PC-3 (cell line): ENCODE measurements around the gene SNTG2. TPM values are rescaled to one million over a fixed set of nuclear protein-coding genes. Genes with fewer than 3 reads are reported as not detected.

Source experiments
- ATAC-seq: fragments of 200-7000 bp; cut with Tn5 transposase; 2 replicates; pipeline ENCODE4 v1.9.1; 2020; ENCODE audit warnings: mild to moderate bottlenecking, moderate library complexity
- BruUV-seq: library from RNA; stranded (reverse); fragments of 400-500 nt; replicated peaks from 2 replicates; lab custom pipeline; 2021; lab: Mats Ljungman, UMichigan
- CTCF ChIA-PET: fragments of 300-600 bp; sonication (Branson Sonifier 250); formaldehyde crosslinking; loops from one replicate; lab custom pipeline; 2022; ENCODE audit warnings: antibody characterized with exemption; lab: Charles Lee
- POLR2A ChIA-PET: fragments of 300-600 bp; sonication (Branson Sonifier 250); formaldehyde crosslinking; loops from one replicate; lab custom pipeline; 2022; ENCODE audit warnings: antibody characterized with exemption; ENCODE audit not compliant: unreplicated experiment; lab: Charles Lee
- DNase-seq: peaks from one replicate; pipeline ENCODE4 v3.0.0-alpha.2; 2015
- H2AFZ ChIP-seq: fragments of 300-600 bp; sonication (generic); 2 replicates; pipeline ENCODE4 v1.6.0; 2016; ENCODE audit warnings: antibody characterized with exemption, low read length
- H3F3A ChIP-seq: fragments of 300-600 bp; sonication (generic); one replicate; pipeline ENCODE4 v1.6.0; 2017; ENCODE audit warnings: antibody characterized with exemption, low read length, control low read depth, mild to moderate bottlenecking; ENCODE audit not compliant: unreplicated experiment
- H3K27ac ChIP-seq: fragments of 300-600 bp; sonication (generic); 2 replicates; pipeline ENCODE4 v1.5.1; 2016; ENCODE audit warnings: mild to moderate bottlenecking, low read length
- H3K27me3 ChIP-seq: fragments of 300-600 bp; sonication (generic); 2 replicates; pipeline ENCODE4 v1.6.1; 2016; ENCODE audit warnings: low read length, mixed read lengths
- H3K36me3 ChIP-seq: fragments of 300-600 bp; sonication (generic); 2 replicates; pipeline ENCODE4 v1.6.1; 2016; ENCODE audit warnings: low read depth, mixed run types, low read length, mixed read lengths
- H3K4me1 ChIP-seq: fragments of 300-600 bp; sonication (generic); 2 replicates; pipeline ENCODE4 v1.5.1; 2016; ENCODE audit warnings: low read length; ENCODE audit not compliant: insufficient read depth
- H3K4me2 ChIP-seq: fragments of 300-600 bp; sonication (generic); 2 replicates; pipeline ENCODE4 v1.6.0; 2016; ENCODE audit warnings: low read length
- H3K4me3 ChIP-seq: fragments of 300-600 bp; sonication (generic); 2 replicates; pipeline ENCODE4 v1.5.1; 2016; ENCODE audit warnings: mild to moderate bottlenecking, low read length, mixed read lengths
- H3K79me2 ChIP-seq: fragments of 300-600 bp; sonication (generic); 2 replicates; pipeline ENCODE4 v1.6.1; 2017; ENCODE audit warnings: low read length, mixed read lengths
- H3K9ac ChIP-seq: fragments of 300-600 bp; sonication (generic); 2 replicates; pipeline ENCODE4 v1.6.0; 2016; ENCODE audit warnings: mild to moderate bottlenecking, low read length
- H3K9me2 ChIP-seq: fragments of 300-600 bp; sonication (generic); replicated peaks from 2 replicates; pipeline ENCODE4 v1.6.1; 2016; ENCODE audit warnings: mixed run types, low read length, mixed read lengths
- H3K9me3 ChIP-seq: fragments of 300-600 bp; sonication (generic); 2 replicates; pipeline ENCODE4 v1.6.1; 2016; ENCODE audit warnings: low read length, mixed read lengths
- H4K20me1 ChIP-seq: fragments of 300-600 bp; sonication (generic); 2 replicates; pipeline ENCODE4 v1.6.1; 2016; ENCODE audit warnings: low read length, mixed read lengths
- CTCF ChIP-seq: fragments of 300-600 bp; sonication (generic); conservative IDR thresholded peaks from 2 replicates; pipeline ENCODE4 v1.5.1; 2017; ENCODE audit warnings: antibody characterized with exemption, low read depth, mild to moderate bottlenecking, low read length
- EZH2 ChIP-seq: fragments of 300-600 bp; sonication (generic); IDR thresholded peaks from one replicate; pipeline ENCODE4 v1.6.1; 2017; ENCODE audit warnings: antibody characterized with exemption, mild to moderate bottlenecking, low read length; ENCODE audit not compliant: unreplicated experiment
- EZH2phosphoT487 ChIP-seq: fragments of 300-600 bp; sonication (generic); IDR thresholded peaks from 2 replicates; pipeline ENCODE4 v1.6.1; 2018; ENCODE audit warnings: mild to moderate bottlenecking, antibody characterized with exemption, low read length, borderline replicate concordance
- intact Hi-C: fragments of 100-400 bp; cut with micrococcal nuclease; formaldehyde crosslinking; loops from 2 replicates; pipeline ENCODE4 v1.9.0; 2023
- total RNA-seq: library from RNA; depleted of rRNA; stranded (reverse); fragments of >200 nt; gene quantifications from 2 replicates; pipeline ENCODE4 v1.2.3, GENCODE V29; 2014

SNTG2 gene
- total RNA-seq, 1 experiment from 2014 or later, result not detected

- Histone ChIP-seq H3K27me3 (peaks cover 57% of the 10 kb centered on the region), H3K4me3 (no peak overlapping the region), H3K27ac (no peak overlapping the region), H4K20me1 (no peaks in the 10 kb centered on the region), H3K9ac (no peak overlapping the region), H3K4me2 (no peak overlapping the region), H3F3A (no peaks in the 10 kb centered on the region), H2AFZ (no peak overlapping the region), H3K36me3 (no peaks in the 10 kb centered on the region), H3K9me3 (no peaks in the 10 kb centered on the region; the same call in 1 of the 2 replicates), H3K4me1 (no peaks in the 10 kb centered on the region), H3K9me2 (no peaks in the 10 kb centered on the region), H3K79me2 (no peaks in the 10 kb centered on the region)
- ChIA-PET CTCF (no interaction called here), POLR2A (no interaction called here)
- BruUV-seq, result no TSS peak
- intact Hi-C loops, result no loop called here
- no peak for TF ChIP-seq EZH2
- TF ChIP-seq EZH2phosphoT487, result no peak
- no peak for TF ChIP-seq CTCF
- no peak for ATAC-seq
- no peak for DNase-seq
Observed at GRCh38 chr2:1068822-1069221, 118.2 kb downstream of the SNTG2 start.

DNA sequence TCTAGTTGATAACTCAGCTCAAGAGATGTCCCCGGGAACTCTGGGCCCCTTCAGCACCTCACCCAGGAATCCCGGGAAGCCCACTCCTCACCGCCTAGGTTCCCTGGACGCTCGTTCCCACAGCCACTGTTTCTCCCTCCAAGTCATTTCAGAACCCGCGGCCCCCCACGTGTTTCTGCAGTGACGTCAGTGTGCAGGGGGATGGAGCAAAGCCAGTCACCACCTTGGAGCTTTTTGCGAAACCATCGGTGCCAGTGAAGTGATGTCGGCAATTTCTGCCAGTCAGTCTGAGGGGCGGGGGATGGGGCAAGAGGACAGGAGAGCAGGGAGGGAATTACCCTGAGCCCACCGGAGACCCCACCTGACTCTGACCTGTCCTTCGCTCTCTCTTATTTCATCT lies 119.2 kb downstream of the SNTG2 start:
- DNase-seq (no peak), ATAC-seq (no peak)
- Histone ChIP-seq H2AFZ (no peak overlapping the region), H4K20me1 (no peaks in the 10 kb centered on the region), H3K36me3 (no peaks in the 10 kb centered on the region), H3K9me2 (no peaks in the 10 kb centered on the region), H3K27ac (no peak overlapping the region), H3K4me2 (no peak overlapping the region), H3K9me3 (no peaks in the 10 kb centered on the region; the same call in 1 of the 2 replicates), H3K27me3 (peaks cover 60% of the 10 kb centered on the region), H3K9ac (no peak overlapping the region), H3K4me1 (no peaks in the 10 kb centered on the region), H3F3A (no peaks in the 10 kb centered on the region), H3K79me2 (no peaks in the 10 kb centered on the region), H3K4me3 (no peak overlapping the region)
- intact Hi-C loops, result no loop called here
- BruUV-seq, result no TSS peak
- TF ChIP-seq EZH2, result no peak
- no peak for TF ChIP-seq EZH2phosphoT487
- TF ChIP-seq CTCF, result no peak
- ChIA-PET POLR2A (no interaction called here), CTCF (no interaction called here)

- Histone ChIP-seq H3K9ac (no peak overlapping the region), H3K9me3 (no peaks in the 10 kb centered on the region; the same call in 1 of the 2 replicates), H3K36me3 (no peaks in the 10 kb centered on the region), H3K4me1 (no peaks in the 10 kb centered on the region), H3K79me2 (no peaks in the 10 kb centered on the region), H3F3A (no peaks in the 10 kb centered on the region), H2AFZ (no peak overlapping the region), H4K20me1 (no peaks in the 10 kb centered on the region), H3K4me3 (no peak overlapping the region), H3K9me2 (no peaks in the 10 kb centered on the region), H3K27ac (no peak overlapping the region), H3K27me3 (peaks cover 64% of the 10 kb centered on the region), H3K4me2 (no peak overlapping the region)
- intact Hi-C loops, result no loop called here
- ChIA-PET POLR2A (no interaction called here), CTCF (no interaction called here)
- DNase-seq (no peak), ATAC-seq (no peak)
- no TSS peak for BruUV-seq
- TF ChIP-seq EZH2, result no peak
- no peak for TF ChIP-seq EZH2phosphoT487
- no peak for TF ChIP-seq CTCF
Observed at GRCh38 chr2:1070601-1071000, 120.0 kb downstream of the SNTG2 start.
